Right cardiac atrium (tissue), 5 donors: ENCODE data around the gene RNU1-2. TPM values are rescaled to one million over a fixed set of nuclear protein-coding genes. Genes with fewer than 3 reads are reported as not detected.
"Not testable (repeated sequence)": the region's sequence is repeated elsewhere in the genome, so short reads cannot be mapped to it uniquely, and the experiment has no call there.

Experiments
- ATAC-seq, 2 donors: fragments of 200-7000 bp; cut with Tn5 transposase; one replicate each; pipeline versions ENCODE4 v1.8.0 to v1.9.1; 2020; ENCODE audit warnings: moderate library complexity in 2 of 2, mild to moderate bottlenecking in 1 of 2
- DNase-seq, 3 donors: peaks; one replicate each; pipeline ENCODE4 v3.0.0-alpha.2; 2020
- H3K27ac ChIP-seq: one replicate; pipeline ENCODE4 v1.5.1; 2013; ENCODE audit warnings: mild to moderate bottlenecking, low read length, control low read depth, moderate library complexity
- H3K27me3 ChIP-seq: one replicate; pipeline ENCODE4 v1.6.1; 2013; ENCODE audit not compliant: control insufficient read depth, insufficient read depth
- H3K4me1 ChIP-seq: one replicate; pipeline ENCODE4 v1.6.1; 2013; ENCODE audit warnings: low read length; ENCODE audit not compliant: control insufficient read depth, insufficient read depth
- H3K4me3 ChIP-seq: one replicate; pipeline ENCODE4 v1.5.1; 2013; ENCODE audit warnings: low read length, control low read depth
- H3K9me3 ChIP-seq: one replicate; pipeline ENCODE4 v1.6.1; 2013; ENCODE audit warnings: low read length; ENCODE audit not compliant: control insufficient read depth
- WGBS: extraction: QIAGEN DNeasy Blood & Tissue Kit; methylation state at CpG from one replicate; pipeline ENCODE4 v1.1.7; 2013; 5-methylcytosine and 5-hydroxymethylcytosine counted together
- intact Hi-C, 4 donors: fragments of 100-400 bp; cut with DNase I; formaldehyde crosslinking; loops; one replicate each; pipeline versions ENCODE4 v1.11.0 to v1.14.0; 2022 to 2023
- polyA plus RNA-seq: library from polyadenylated mRNA; stranded (reverse); fragments of 200-250 nt; gene quantifications from one replicate; pipeline ENCODE4 v1.2.3, GENCODE V29; 2013
- total RNA-seq, 4 donors: library from RNA; stranded (reverse); fragmentation: NEBNext Ultra II Directional; extraction: Animal tissue kit (Norgen Biotek cat#: 25700); gene quantifications; one replicate each; pipeline ENCODE4 v1.2.1, GENCODE V29; 2021
- donor health status: healthy with polysubstance abuse.
- donor health status: DM: no; HTN: yes; CAD: no.
- donor health status: DM: no; HTN: no; CAD: no.
- donor health status: DM: no; HTN: yes; CAD: no; lungs with severe emphysema.
- donor health status: DM: yes; HTN: yes; CAD: no.

The RNU1-2 gene
- total and polyA plus RNA-seq, 5 donors = 3,675 to 8,578 (median 7,073) TPM; not detected in 1

DNA sequence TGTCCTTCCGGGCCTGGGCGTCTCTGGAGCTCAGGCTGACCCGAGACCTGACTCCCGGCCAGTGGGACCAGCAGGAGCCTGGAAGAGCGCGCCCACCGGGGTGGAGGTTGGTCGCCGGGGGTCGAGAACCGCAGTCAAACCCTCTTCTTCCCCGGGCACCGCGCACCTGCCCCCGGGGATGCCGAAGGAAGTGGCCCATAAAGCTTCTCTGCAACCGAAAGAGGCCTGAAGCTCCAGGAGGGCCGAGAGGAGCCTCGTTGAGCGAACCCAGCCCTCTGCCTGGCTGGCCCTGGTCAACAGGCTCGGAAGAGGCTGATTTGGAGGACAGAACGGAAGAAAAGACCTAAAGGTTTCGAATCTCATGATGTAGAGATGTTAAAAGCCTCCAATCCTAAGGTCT, 24.6 kb upstream of the RNU1-2 start:
- WGBS = 74% methylated on average over 23 of the region's 23 CpGs
- H3K9me3 ChIP-seq, ATAC-seq, H3K4me3 ChIP-seq, intact Hi-C loops, H3K27me3 ChIP-seq, H3K27ac ChIP-seq, H3K4me1 ChIP-seq: not testable (repeated sequence)
- DNase-seq = peak in 1 of 3 donors; percentile 28

GRCh38 chr1:16872152-16873075, 23.4 kb upstream of the RNU1-2 start:
- H3K27me3 ChIP-seq, H3K27ac ChIP-seq, H3K4me1 ChIP-seq, intact Hi-C loops, H3K9me3 ChIP-seq, H3K4me3 ChIP-seq: not testable (repeated sequence)
- ATAC-seq (peak; percentile 88 to 91), DNase-seq (peak; percentile 57 to 83 (median 66))
- WGBS = 20% methylated on average over 59 of the region's 66 CpGs

GRCh38 chr1:16873076-16873879, 22.5 kb upstream of the RNU1-2 start:
- H3K27ac ChIP-seq, intact Hi-C loops, H3K4me3 ChIP-seq, H3K4me1 ChIP-seq, H3K27me3 ChIP-seq, H3K9me3 ChIP-seq: not testable (repeated sequence)
- WGBS = 12% methylated on average over 40 of the region's 52 CpGs
- ATAC-seq (peak; percentile 43 to 73), DNase-seq (peak; percentile 74 to 84 (median 81))

DNA sequence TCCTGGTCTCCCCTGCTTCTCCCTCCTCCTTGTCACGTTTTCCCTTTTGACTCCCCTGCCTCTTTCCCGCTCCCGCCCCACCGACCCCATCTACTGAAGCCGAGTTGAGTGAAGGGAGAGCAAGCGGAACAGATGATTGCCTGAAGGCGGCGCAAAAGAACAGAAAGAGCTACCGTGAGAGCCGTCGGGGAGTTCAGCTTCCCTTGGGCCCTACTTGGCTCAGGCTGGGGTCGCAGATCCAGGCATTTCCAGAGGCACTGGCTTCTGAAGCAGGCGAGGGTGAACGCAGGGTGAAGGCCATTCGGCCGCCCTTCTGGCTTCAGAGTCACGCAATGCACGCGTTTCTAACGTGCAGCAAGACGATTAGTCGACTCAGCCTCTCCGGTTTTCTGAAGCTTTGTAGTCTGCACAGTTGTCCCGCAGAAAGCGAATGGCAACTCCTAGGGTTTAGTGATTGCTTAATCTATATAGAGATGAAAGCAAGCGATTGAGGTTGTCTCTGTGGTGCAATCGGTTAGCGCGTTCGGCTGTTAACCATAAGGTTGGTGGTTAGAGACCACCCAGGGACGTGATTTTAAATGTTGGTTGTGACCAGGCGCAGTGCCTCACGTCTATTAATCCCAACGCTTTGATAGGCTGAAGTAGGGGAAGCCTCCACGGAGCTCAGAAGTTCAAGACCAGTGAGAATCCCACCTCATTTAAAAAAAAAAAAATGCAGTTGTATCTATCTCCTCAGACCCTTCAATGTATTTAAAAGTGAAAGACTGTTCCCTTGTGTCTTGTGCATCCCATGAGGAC, 20.6 kb upstream of the RNU1-2 start:
- 31% methylated on average over 30 of the region's 35 CpGs for WGBS
- DNase-seq, H3K9me3 ChIP-seq, H3K4me3 ChIP-seq, H3K27me3 ChIP-seq, intact Hi-C loops, ATAC-seq, H3K27ac ChIP-seq, H3K4me1 ChIP-seq: not testable (repeated sequence)

GRCh38 chr1:16881742-16882141, 14.0 kb upstream of the RNU1-2 start:
- H3K27me3 ChIP-seq, H3K27ac ChIP-seq, ATAC-seq, DNase-seq, H3K9me3 ChIP-seq, H3K4me3 ChIP-seq, intact Hi-C loops, H3K4me1 ChIP-seq: not testable (repeated sequence)
- WGBS = 95% methylated on average over 1 of the region's 1 CpG

DNA sequence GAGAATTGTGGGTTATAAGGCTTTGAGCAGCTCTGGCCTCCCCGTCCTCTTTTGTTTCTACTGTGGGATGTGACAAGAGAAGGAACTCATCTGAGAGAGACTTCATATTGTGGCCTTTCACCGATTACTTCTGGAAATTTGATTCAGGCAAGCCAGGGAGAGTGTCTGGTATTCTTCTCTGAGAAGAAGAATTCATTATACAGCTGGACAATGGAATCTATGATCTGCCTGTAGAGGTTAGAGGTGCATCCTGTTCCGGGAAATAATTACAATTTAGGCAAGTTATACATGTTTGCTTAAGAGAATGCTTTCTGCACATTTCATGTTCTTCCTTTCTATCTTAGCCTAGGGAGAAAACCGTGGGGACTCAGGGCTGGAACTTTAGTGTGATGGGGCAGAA, 12.8 kb upstream of the RNU1-2 start:
- intact Hi-C loops = no loop called here
- no peaks in the 10 kb centered on the region for H3K9me3 ChIP-seq
- ATAC-seq (peak in 1 of 2 donors; percentile 64), DNase-seq (no peak)
- H3K27me3 ChIP-seq = no peaks in the 10 kb centered on the region
- no peaks in the 10 kb centered on the region for H3K4me1 ChIP-seq
- WGBS = 47% methylated on average over 4 of the region's 4 CpGs
- no peak overlapping the region for H3K27ac ChIP-seq
- no peak overlapping the region for H3K4me3 ChIP-seq

- H3K27me3 ChIP-seq, H3K9me3 ChIP-seq, intact Hi-C loops, H3K27ac ChIP-seq, ATAC-seq, H3K4me3 ChIP-seq, DNase-seq, H3K4me1 ChIP-seq: not testable (repeated sequence)
- WGBS = 83% methylated on average over 5 of the region's 5 CpGs
Observed at GRCh38 chr1:16884487-16884886, 11.3 kb upstream of the RNU1-2 start.

DNA sequence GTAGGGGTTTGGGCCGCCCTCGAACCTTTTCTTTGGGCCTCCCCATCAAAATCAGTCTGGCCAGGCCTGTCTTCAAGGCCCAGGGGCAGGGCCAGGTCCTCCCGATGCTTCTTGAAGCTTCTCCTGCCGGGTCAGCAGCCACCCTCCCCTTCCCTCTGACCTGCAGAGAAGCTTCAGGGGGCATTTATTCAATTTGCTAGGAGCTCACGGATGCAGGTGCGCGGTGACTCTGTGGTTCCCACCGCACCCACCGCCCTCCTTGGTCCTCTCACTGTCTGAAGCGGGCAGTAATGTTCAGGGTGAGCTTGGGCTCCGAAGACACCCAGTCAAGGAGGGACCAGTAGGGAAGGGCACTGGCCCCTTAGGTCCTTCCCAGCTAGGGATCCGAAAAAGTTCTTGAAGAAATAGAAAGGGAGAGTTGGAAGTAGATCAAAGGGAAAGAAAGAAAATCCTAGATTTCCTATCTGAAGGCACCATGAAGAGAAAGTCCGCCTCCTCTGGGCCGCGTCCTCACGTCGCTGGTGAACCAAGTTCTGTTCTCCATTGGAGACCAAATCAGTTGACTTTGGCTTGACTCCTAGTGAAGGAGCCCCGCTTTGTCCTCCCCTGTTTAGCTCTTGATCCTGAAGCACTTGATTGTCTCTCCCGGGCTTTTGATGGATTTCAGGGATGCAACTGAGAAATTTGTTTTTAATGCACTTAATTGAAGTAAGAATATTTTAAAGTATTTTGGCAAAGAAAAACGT, 8.7 kb upstream of the RNU1-2 start:
- H3K9me3 ChIP-seq = no peaks in the 10 kb centered on the region
- WGBS = 92% methylated on average over 20 of the region's 20 CpGs
- intact Hi-C loops = no loop called here
- ATAC-seq (no peak), DNase-seq (peak in 1 of 3 donors; percentile 41)
- H3K4me3 ChIP-seq = no peak overlapping the region
- H3K27me3 ChIP-seq = no peaks in the 10 kb centered on the region
- no peaks in the 10 kb centered on the region for H3K4me1 ChIP-seq
- no peak overlapping the region for H3K27ac ChIP-seq

- WGBS = 3% methylated on average over 63 of the region's 63 CpGs
- Histone ChIP-seq H3K9me3 (no peaks in the 10 kb centered on the region), H3K27ac (peak overlapping the region; percentile 92), H3K27me3 (no peaks in the 10 kb centered on the region), H3K4me3 (peak overlapping the region; percentile 57), H3K4me1 (no peaks in the 10 kb centered on the region)
- DNase-seq (peak; percentile 86 to 96 (median 90)), ATAC-seq (peak; percentile 92 to 95)
- intact Hi-C loops = no loop called here
Observed at GRCh38 chr1:16888860-16889816, 6.6 kb upstream of the RNU1-2 start.
